DMS114 treated with DMSO at 0.1 percent for 48 hours (cell line): ENCODE data around the gene ACY1.

Source experiments
- DNase-seq: peaks from one replicate; lab custom pipeline; 2025; ENCODE audit not compliant: unreplicated experiment; lab: John Stamatoyannopoulos, UW

ACY1 gene

DNA sequence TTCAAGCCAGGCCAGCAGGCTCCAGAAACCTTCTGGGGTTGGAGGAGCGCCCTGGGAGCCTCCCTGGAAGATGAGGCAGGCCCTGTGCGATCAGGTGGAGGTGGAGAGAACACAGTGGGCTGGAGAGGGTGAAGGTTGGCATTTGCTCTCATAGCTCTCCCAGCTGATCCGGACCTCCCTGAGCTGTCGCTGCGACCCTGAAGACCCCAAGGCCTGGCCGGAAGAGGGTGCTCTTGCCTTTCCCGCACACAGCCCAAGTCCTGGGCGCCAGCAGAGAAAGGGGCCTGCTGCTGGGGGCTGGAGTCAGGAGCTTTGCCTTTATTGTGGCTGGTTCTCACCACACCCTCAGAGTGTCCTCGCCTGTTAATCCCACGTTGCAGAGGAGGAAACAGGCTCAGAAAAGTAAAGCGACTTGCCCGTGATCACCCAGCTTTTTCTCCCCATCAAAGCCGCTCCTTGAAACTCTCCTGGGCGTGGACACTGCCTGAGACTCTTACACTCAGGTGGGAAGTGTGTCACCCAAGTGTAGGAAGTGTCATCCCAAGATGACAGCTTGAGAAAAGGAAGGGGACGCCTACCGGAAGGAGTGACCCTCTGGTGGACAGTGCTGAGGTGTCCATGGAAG is 20.9 kb downstream of the ACY1 start:
- DNase-seq = no peak

DNA sequence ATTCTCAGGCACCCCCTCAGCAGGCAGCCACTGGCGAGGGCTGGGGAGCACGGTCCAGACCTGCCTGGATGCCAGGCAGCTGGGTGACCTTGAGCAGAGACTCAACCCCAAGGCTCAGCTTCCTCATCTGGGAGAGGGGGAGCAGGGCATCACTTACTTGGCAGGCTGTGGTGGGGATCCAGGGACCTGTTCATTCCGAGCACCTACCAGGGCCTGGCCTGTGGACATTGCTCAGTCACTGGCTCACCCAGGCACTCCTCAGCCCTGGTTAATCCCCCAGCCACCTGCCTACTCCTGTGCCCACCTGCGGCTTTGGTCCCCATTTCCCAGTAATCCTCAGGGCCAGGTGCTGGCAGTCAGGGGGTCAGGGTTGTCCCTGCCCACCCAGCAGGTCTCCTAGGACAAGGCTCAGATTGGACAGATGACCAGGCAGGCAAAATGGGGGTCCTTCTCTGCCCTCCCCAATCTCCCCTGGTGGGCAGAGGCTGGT is 21.6 kb downstream of the ACY1 start:
- DNase-seq = no peak

DNA sequence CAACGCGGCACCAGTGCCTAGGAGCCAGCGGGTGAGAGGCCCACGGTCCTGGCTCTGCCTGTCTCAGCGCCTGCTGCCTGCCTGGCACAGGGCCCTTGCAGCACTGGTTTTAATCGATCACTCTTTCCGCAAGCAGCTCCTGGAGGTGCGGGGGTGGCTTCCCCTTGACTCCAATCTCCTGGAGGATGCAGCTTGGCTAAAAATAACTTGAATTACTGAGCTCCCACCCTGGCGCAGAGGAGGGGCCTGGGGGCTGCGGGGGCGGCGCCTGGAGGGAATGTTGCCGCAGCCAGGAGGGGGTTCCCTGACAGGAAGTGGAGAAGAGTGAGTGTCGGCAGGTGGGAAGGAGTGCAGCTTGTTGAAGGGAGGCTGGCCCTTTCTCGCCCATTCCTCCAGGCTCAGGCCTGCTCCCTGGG is 22.2 kb downstream of the ACY1 start:
- no peak for DNase-seq

DNA sequence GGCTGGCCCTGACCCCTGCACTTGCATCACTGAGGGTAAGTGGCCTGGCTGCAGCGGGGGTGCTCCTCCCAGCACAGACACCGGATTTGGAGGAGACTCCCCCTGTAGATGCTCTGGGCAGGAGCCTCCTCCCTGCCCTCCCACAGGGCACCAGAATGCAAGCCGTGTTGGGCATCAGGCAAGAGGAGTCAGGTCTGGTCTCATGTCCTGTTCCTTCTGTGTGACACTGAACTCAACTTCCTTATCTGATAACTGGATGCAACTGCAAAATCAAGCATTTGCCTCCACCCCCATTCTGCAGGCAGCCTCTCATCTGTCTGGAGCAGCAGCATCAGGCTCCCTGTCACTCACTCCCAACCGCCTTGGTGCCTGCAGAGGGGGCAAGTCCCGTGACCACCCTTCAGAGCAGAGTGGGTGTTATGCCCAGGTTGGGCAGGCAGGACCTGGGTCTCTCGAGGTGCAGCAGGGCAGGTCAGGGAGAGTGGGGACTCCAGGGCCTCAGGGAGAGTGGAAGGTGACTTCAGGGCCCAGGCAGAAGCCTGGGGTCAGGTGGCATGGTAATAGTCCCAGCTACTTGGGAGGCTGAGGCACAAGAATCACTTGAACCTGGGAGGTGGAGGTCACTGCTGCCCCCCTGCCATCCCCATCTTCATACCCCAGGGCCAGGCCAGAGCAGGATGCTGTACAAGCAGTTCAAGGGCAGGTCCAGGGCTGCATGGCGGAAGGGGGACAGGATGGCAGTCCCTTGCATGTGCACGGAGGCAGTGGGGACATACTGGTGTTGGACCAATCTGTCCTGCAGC is 22.9 kb downstream of the ACY1 start:
- no peak for DNase-seq

DNA sequence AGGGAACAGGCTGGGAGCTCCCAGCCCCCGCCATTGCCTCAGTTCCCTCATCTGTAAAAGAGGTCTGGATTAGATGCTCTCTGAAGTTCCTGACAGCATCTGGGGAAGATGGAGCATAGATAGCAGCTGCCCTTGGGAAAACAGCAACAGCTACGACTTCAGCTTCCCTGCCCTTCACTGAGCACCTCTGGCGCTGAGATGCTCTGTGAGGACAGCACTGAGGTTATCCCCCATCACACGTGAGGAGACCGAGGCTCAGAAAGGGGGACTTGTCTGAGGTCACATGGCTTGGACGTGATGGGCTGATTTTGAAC is 23.4 kb downstream of the ACY1 start:
- no peak for DNase-seq

DNA sequence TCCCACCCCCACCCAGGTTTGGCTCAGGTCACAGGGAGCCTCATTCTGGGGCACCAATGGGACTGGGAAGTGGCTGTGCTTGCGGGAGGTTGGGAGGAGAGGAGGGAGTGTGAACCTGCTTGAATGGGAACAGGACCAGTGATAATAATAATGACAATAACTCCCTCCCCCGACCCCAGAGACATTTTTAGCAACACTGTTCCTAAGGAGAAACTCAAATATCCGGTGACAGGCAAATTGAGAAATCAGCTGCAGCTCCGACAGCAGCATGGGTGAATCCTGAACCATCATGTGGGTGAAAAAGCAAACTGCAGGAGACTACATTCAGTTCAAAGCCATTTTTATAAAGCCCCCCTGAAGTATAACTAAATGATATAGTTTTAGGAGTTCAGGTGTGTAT is 24.0 kb downstream of the ACY1 start:
- DNase-seq = no peak

DNA sequence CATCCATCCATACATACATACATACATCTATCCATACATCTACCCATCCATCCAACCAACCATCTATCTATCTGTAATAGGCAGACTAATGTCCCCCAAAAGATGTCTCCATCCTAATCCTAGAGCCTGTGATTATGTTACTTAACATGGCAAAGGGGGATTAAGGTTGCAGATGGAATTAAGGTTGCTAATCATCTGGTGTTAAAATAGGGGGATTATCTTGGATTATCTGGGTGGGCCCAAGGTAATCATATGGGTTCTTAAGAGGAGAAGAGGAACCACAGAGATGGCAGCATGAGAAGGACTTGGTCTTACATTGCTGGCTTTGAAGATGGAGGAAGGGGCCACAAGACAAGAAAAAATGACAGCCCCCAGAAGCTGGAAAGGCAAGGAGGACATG is 27.1 kb downstream of the ACY1 start:
- no peak for DNase-seq

DNA sequence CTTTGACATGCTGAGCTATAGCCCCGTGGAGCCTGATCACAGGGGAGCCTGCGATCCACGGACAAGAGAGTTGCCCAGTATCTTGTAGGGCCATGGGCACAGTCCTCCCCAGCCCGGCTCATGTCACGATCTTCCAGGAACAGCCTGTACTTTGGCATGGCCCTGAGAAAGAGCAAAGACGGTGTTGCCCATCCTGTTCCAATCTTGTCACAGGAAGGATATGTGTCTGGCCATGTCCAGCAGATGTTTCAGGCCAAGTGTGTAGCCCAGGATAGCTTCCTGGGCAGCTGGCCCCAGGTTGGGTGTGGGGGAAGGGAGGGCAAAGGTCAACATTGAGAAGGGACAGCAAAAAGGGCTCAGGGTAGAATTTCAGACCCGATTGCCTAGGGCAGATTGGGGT is 29.4 kb downstream of the ACY1 start:
- no peak for DNase-seq

DNA sequence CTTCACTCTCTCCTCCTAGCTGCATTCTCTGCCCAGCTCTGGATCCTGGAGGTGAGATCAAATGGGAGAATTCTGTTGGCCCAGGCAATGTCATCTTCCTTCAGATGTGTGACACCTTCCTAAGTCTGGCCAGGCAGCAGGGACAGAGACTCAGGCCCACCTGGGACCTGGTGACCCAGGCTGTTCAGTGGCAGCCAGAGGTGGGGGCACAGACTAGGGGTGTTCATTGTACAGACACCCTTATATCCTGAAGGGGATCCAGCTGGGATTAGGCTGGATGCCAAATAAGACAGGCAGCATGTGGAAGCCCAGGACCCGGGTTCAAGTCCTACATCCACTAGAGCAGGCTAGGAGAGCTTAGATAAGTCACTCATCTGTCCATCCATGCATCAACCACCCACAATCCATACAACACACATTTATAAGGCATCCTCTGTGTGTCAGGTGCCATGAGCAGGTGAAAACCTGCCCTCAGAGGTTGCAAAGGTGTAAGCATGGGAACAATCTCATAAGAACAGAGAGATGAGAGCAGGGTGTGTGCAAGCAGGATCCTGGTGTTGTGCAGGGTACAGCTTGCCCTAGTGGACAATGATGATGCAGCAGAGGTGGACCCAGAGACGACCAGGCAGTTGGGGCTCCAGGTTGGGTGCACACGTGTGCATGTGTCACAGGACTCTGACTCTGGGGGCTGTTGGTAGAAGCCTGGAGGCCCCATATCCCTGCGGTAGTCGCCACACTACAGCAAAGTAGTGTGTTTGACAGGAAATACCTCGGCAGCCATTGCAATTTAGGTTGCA is 30.7 kb downstream of the ACY1 start:
- no peak for DNase-seq

DNA sequence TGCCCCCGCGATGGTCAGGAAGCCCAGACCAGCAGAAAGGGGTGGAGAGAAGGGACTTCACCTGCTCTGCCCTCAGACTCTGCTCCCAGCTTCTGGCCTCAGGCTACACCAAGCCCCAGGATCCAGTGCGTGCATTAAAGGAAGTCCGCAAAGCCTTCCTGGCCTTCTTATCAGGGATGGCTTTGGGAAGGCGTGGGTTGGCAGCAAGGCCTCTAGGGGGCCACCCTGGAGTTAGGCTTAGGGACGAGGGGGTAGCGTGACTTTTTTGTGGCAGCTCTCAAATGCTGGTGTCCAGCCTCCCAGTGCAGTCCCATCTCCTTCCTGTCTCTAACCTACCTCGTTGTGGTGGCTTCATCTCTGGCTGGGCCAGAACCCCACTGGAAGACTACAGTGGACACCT is 31.3 kb downstream of the ACY1 start:
- DNase-seq = no peak

DNA sequence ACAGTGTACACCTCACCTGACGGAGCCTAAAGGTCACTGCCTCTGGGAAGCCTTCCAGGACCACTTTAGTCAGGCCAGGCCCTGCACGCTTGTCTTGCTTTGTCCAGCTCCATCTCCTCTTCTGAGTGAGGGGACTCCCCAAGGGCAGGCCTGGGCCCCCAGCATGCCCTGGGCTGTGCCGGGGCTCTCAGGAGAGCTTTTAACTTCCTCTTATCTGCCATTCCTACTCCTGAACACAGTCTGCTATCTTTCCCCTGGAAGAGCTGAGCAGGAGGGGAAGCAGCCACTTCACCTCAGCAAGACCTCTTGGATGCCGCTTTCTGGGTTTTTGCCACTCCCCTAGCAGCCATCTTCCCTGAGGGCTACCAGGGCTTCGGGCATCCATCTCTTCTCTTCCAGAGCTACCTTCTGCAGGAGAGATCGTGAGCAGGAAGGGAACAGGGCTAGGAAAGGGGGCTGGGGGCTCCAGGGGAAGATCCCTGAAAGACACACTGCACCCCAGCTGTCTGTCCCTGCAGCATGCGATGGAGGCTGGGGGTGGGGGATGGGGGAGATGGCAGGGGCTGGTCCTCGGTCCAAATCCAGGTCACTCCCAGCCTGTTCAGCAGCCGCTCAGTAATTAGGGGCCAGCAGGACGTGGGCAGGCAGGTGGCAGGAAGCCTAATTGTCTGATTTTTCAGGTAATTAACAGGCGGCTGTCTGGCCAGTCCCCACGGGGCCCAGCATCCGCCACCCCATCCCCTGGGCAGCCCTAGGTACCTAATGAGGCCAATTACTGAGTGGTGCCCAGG is 32.3 kb downstream of the ACY1 start:
- no peak for DNase-seq

DNA sequence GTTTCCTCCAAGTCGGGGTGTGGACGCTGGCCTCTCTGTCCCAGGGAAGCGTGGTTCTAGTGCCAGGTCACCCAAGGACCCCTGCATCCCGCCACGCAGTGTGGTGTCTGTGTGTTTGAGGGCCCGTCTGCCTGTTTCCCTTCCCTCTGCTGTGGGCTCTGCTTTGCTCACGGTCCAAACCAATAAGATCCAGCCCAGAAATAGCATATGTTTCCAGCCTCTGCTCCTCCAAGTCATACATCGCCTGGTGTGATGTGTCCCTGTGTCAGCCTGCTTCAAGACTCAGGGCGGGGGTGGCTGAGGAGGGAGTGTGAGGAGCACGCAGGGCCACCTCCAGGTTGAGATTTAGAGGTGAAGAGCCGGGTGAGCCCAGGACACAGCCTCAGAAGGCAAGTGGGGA is 34.3 kb downstream of the ACY1 start:
- no peak for DNase-seq

DNA sequence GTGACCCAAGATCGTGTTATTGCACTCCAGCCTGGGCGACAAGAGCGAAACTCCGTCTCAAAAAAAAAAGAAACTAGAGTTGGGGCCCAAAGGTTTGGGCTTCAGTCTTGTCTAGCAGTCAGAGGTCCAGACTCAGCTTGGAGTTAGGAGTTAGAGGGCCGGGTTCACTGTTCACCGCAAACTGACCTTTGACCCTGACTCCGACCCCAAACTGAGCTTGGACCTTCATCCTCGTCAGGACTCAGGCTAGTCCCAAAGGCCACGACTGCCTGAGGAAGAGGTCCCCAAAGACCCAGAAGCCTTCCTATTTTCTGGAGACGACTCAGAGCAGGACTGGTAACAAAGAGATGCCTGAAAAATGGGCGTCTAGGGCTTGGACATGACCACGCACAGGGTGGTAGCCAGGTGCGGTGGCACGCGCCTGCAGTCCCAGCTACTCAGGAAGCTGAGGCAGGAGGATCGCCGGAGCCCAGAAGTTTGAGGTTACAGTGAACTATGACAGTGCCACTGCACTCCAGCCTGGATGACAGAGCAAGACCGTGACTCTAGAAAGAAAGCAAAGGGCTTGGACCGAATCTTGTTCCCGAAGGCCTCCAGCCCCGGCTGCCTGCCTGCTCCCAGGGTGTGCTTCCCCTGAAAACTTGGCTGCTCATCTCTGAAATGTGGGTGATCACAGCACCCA is 35.1 kb downstream of the ACY1 start:
- no peak for DNase-seq

DNA sequence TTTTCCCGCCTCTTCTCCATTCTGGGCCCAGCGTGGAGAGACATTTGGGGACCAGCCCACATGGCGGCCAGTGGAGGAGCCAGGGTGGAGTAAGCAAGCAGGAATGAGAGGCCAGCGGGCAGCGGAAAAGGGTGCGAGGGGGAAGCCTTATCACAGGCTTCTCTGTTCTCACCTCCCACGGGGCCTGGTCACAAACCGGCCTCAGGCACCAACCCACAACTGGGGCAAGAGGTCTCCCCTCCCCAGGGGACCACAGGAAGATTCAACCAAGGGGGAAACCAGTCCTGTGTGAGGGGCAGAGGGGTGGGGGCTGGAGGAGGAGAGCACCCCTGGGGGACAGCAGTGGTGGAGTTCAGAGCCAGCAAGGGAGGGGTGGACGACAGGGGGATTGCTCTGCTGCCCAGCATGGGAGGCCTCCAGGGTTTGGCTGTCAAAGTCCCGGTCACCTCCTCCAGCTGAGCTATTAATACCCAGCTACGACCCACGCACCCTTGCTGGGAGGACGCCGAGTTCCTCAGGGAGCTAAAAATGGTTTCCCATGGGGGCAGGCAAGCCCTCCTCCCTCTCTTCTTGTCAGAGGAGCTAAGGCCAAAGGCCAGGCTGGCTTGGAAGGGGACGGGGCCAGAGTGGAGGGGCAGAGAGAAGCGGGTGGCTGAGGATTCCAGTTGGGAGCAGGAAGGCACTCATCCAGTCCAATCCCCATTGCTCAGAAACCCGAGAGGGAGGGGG is 36.2 kb downstream of the ACY1 start:
- no peak for DNase-seq

DNA sequence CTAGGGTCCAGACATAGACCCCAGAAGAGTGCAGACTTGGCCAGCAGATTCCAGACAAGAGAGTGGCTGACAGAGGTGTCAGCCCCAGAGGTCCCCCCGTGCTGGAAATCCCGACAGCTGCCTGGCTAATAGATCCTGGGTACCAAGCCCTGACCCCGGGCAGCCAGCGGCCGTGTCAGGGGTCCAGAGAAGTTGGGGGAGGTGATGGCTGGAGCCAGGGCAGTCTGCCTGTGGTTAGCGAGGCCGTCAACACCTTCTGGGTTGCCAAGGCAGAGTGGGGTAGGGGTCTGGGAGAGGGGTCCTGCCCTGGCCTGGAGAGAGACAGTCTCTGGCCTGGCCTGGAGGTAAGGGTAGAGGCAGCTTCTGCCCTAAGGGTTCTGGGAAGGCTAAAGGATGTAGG is 37.5 kb downstream of the ACY1 start:
- DNase-seq = no peak

DNA sequence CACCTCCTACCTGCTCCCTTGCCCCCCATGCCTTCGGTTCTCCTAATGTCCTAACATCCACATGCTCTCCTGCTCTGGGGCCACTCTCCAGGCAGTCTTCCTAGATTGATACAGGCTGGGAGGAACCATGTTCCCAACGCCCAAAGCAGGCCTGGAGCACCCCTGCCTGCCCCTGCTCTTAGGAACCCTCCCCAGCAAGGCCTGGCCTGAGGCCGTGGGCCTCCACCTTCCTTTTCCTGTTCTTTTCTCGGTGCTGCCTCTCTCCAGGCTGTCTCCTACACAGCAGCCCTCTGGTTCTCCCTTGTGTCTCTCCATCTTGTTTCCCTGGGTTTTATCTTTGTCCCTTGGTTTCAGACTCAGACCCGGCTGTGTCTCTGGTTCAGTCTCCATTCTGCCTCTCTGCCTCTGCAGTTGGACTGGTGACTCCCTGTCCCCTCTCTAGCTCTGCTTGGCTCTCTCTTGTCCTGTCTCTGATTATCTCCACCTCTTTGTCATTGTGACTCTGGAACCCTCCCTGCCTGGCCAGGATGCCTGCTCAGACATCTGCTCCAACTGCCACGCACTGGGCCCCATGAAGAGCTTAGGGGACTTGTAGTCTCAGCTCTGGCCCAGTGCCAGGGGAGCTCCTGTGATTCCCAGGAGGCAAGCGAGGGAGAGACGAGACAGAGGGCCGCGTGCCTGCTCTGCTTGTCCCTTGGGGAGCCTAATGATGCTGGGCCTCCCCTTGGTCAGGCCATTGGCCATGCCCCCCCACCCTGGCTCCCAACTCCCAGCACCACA is 38.3 kb downstream of the ACY1 start:
- no peak for DNase-seq

DNA sequence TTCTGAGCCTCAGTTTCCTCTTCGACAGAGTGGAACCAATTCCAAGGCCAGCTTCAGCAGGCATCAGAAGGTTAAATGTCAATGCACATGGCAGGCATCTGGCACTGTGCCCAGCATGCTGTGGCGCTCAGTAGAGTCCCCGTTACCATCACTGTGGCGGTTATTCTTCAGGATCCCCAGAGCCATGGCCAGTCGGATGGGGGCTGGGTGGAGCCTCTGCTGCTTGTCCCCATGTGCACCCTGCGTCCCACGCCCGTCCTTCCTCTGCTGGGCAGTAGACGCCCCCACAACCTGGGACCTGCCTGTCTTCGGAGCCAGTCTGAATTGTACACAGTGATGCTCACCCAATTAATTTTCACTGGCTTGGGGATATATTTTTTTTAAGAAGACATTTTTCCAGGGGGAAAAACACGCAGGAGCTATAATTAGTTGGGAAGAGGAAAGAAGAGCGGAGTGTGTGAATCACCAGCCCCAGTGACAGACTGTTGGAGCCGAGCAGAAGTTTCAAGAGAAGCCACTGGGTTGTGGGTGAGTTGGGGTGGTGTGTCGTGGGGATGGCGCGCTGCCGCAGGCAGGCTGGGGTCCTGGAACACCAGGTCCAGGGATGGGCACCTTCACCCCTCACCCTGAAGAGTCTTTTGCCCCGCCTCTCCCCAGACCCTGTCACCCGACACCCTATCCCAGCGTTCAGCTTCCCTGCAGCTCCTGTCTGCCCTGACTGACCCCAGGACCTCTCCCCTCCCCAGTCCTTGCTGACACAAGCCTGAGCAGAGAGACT is 39.2 kb downstream of the ACY1 start:
- DNase-seq = no peak

DNA sequence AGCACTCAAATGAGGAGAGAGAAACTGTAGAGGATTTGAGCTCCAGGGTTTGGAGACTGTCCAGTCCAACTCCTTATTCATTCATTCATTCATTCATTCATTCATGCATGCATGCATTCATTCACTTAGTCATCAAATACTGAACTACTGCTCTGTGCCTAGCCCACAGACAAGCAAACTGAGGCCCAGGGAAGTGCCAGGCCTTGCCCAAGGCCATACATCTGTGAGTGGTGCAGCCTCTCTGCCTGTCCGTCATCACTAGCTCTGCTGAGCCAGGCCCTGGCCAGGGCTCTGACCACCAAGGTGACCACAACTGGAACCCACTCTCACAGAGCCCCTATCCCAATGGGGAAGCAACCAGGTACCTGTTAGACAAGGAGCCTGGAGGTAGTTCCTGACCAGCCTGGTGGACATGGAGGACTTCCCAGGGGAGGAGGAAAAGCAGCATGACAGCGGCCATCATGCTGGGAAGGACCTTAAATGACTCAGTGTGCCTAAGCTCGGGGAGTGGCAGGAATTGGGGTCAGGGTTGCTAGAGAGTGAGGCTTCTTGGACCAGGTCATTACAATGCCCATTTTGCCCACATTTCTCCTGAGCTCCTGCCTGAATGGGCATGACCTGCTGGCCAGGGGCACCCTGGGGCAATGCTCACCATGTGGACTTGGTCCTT is 39.9 kb downstream of the ACY1 start:
- no peak for DNase-seq
